GM23338 (cell line): ENCODE data around the gene KCNT1.

Experiments used
- CREB1 ChIP-seq: fragments of 250-450 bp; sonication (Bioruptor Pico); IDR thresholded peaks from 2 replicates; pipeline ENCODE4 v1.5.0; 2020; ENCODE audit warnings: low read depth, mild to moderate bottlenecking, moderate library complexity
- EZH2 ChIP-seq: fragments of 200-600 bp; sonication (generic); IDR thresholded peaks from one replicate; pipeline ENCODE4 v1.8.0; 2017; ENCODE audit warnings: antibody characterized with exemption, mild to moderate bottlenecking, low read depth; ENCODE audit not compliant: unreplicated experiment
- EZH2phosphoT487 ChIP-seq: fragments of 200-600 bp; sonication (generic); IDR thresholded peaks from one replicate; pipeline ENCODE4 v1.8.1; 2018; ENCODE audit warnings: antibody characterized with exemption; ENCODE audit not compliant: unreplicated experiment
- POLR2AphosphoS5 ChIP-seq: IDR thresholded peaks from 2 replicates; pipeline ENCODE4 v1.6.1; 2016; ENCODE audit warnings: antibody characterized with exemption, low read depth
- ZNF114 ChIP-seq: fragments of 250-450 bp; sonication (Bioruptor Pico); IDR thresholded peaks from 2 replicates; pipeline ENCODE4 v1.5.0; 2020; ENCODE audit warnings: mild to moderate bottlenecking, moderate library complexity
- TF ChIP-seq, protein P1 (sequence below), 2 experiments: fragments of 200-600 bp in 1 of 2; sonication (generic) in 1 of 2; conservative IDR thresholded peaks; 2 replicates each; pipeline versions ENCODE4 v1.5.1 to v1.6.1; 2016 to 2017; ENCODE audit warnings: antibody characterized with exemption in 2 of 2, low read depth in 2 of 2, mild to moderate bottlenecking in 2 of 2, moderate library complexity in 1 of 2
- TF ChIP-seq, protein P2 (sequence below): IDR thresholded peaks from one replicate; pipeline ENCODE4 v1.6.1; 2018; ENCODE audit warnings: antibody characterized with exemption; ENCODE audit not compliant: unreplicated experiment

DNA sequence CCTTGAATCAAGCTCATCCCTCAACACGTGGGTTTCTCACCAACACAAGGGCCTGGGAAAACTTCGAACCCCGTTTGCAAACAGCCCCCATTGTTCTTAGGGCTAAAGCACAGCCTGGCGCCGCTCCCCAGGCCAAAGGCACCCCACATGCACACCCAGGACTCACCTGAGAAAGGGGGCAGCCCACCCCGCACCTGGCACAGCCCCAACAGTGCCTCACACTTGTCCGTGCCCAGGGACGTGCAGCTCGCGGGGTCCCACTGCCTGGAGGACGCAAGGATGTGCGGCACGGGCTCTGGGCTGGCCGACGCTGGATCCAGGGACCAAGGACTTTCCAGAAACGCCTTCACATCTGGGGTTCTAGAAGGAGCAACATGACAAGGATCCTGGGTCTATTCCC, 5.5 kb upstream of the KCNT1 start:
- TF ChIP-seq, protein P1, sequence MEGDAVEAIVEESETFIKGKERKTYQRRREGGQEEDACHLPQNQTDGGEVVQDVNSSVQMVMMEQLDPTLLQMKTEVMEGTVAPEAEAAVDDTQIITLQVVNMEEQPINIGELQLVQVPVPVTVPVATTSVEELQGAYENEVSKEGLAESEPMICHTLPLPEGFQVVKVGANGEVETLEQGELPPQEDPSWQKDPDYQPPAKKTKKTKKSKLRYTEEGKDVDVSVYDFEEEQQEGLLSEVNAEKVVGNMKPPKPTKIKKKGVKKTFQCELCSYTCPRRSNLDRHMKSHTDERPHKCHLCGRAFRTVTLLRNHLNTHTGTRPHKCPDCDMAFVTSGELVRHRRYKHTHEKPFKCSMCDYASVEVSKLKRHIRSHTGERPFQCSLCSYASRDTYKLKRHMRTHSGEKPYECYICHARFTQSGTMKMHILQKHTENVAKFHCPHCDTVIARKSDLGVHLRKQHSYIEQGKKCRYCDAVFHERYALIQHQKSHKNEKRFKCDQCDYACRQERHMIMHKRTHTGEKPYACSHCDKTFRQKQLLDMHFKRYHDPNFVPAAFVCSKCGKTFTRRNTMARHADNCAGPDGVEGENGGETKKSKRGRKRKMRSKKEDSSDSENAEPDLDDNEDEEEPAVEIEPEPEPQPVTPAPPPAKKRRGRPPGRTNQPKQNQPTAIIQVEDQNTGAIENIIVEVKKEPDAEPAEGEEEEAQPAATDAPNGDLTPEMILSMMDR (conservative IDR thresholded peaks at IDR 0.05; ENCODE audit: low read depth in 2 of 2) = no peak
- TF ChIP-seq ZNF114 (CRISPR knock-in tag) = no peak
- TF ChIP-seq POLR2AphosphoS5 = no peak
- TF ChIP-seq EZH2 = no peak
- no peak for TF ChIP-seq CREB1 (CRISPR knock-in tag)
- TF ChIP-seq EZH2phosphoT487 = no peak
- TF ChIP-seq, protein P2, sequence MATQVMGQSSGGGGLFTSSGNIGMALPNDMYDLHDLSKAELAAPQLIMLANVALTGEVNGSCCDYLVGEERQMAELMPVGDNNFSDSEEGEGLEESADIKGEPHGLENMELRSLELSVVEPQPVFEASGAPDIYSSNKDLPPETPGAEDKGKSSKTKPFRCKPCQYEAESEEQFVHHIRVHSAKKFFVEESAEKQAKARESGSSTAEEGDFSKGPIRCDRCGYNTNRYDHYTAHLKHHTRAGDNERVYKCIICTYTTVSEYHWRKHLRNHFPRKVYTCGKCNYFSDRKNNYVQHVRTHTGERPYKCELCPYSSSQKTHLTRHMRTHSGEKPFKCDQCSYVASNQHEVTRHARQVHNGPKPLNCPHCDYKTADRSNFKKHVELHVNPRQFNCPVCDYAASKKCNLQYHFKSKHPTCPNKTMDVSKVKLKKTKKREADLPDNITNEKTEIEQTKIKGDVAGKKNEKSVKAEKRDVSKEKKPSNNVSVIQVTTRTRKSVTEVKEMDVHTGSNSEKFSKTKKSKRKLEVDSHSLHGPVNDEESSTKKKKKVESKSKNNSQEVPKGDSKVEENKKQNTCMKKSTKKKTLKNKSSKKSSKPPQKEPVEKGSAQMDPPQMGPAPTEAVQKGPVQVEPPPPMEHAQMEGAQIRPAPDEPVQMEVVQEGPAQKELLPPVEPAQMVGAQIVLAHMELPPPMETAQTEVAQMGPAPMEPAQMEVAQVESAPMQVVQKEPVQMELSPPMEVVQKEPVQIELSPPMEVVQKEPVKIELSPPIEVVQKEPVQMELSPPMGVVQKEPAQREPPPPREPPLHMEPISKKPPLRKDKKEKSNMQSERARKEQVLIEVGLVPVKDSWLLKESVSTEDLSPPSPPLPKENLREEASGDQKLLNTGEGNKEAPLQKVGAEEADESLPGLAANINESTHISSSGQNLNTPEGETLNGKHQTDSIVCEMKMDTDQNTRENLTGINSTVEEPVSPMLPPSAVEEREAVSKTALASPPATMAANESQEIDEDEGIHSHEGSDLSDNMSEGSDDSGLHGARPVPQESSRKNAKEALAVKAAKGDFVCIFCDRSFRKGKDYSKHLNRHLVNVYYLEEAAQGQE = no peak
